Measurements from ENCODE around the gene DOCK10.
"Not testable (repeated sequence)": the region's sequence is repeated elsewhere in the genome, so short reads cannot be mapped to it uniquely, and the experiment has no call there.

DOCK10 gene

GRCh38 chr2:224946895-224947294, 95.4 kb downstream of the DOCK10 start:
- DNase-seq (ENCODE audit: low read depth): peak; percentile 84

GRCh38 chr2:224944707-224945547, 97.3 kb downstream of the DOCK10 start:
- no peak for DNase-seq (ENCODE audit: low read depth)

GRCh38 chr2:224943601-224944041, 98.6 kb downstream of the DOCK10 start:
- DNase-seq (ENCODE audit: low read depth): not testable (repeated sequence)

GRCh38 chr2:224941960-224942359, 100.3 kb downstream of the DOCK10 start:
- no peak for DNase-seq (ENCODE audit: low read depth)

- DNase-seq (ENCODE audit: low read depth): no peak
Observed at GRCh38 chr2:224940618-224941017, 101.7 kb downstream of the DOCK10 start.

- DNase-seq (ENCODE audit: low read depth): peak; percentile 70
Observed at GRCh38 chr2:224938651-224939182, 103.6 kb downstream of the DOCK10 start.

- DNase-seq (ENCODE audit: low read depth): no peak
Observed at GRCh38 chr2:224937887-224938286, 104.4 kb downstream of the DOCK10 start.

GRCh38 chr2:224934526-224935188, 107.6 kb downstream of the DOCK10 start:
- DNase-seq (ENCODE audit: low read depth): peak; percentile 79

- no peak for DNase-seq (ENCODE audit: low read depth)
Observed at GRCh38 chr2:224933431-224933830, 108.8 kb downstream of the DOCK10 start.

GRCh38 chr2:224932522-224932921, 109.7 kb downstream of the DOCK10 start:
- no peak for DNase-seq (ENCODE audit: low read depth)

GRCh38 chr2:224931956-224932355, 110.3 kb downstream of the DOCK10 start:
- DNase-seq (ENCODE audit: low read depth): no peak

- DNase-seq (ENCODE audit: low read depth): no peak
Observed at GRCh38 chr2:224930990-224931389, 111.3 kb downstream of the DOCK10 start.

GRCh38 chr2:224930124-224930523, 112.1 kb downstream of the DOCK10 start:
- peak; percentile 64 for DNase-seq (ENCODE audit: low read depth)

GRCh38 chr2:224929512-224929911, 112.8 kb downstream of the DOCK10 start:
- no peak for DNase-seq (ENCODE audit: low read depth)

GRCh38 chr2:224927646-224928173, 114.6 kb downstream of the DOCK10 start:
- peak; percentile 68 for DNase-seq (ENCODE audit: low read depth)

GRCh38 chr2:224927011-224927410, 115.3 kb downstream of the DOCK10 start:
- no peak for DNase-seq (ENCODE audit: low read depth)

GRCh38 chr2:224925810-224926100, 116.5 kb downstream of the DOCK10 start:
- DNase-seq (ENCODE audit: low read depth): peak; percentile 55

- no peak for DNase-seq (ENCODE audit: low read depth)
Observed at GRCh38 chr2:224925061-224925809, 117.0 kb downstream of the DOCK10 start.

GRCh38 chr2:224924631-224925030, 117.6 kb downstream of the DOCK10 start:
- no peak for DNase-seq (ENCODE audit: low read depth)

- DNase-seq (ENCODE audit: low read depth): peak; percentile 36
Observed at GRCh38 chr2:224922142-224922727, 120.0 kb downstream of the DOCK10 start.

GRCh38 chr2:224919472-224920110, 122.7 kb downstream of the DOCK10 start:
- DNase-seq (ENCODE audit: low read depth): no peak
